ENCODE results near the gene LRIG1. TPM values are rescaled to one million over a fixed set of nuclear protein-coding genes. Genes with fewer than 3 reads are reported as not detected.

Gene LRIG1
- total and polyA plus RNA-seq, 2 of the 8 experiments (the other 6 are each of a cell fraction or from before 2014, with no cell fraction given), result 78.1 to 88.7 TPM

- no peak for TF ChIP-seq RXRA (IDR thresholded peaks at IDR 0.05; ENCODE audit: insufficient read depth, low read depth, low read length)
- TF ChIP-seq MAFK (IDR thresholded peaks at IDR 0.05; ENCODE audit: low read depth, low read length), result no peak
Measured at GRCh38 chr3:66370179-66370578, 130.6 kb downstream of the LRIG1 start (continued).
